HEK293 (cell line): ENCODE results near the gene MYOZ3.

Experiments used
- CTCF ChIA-PET: fragments of 350-600 bp; formaldehyde crosslinking; extraction: SDS; loops from one replicate; lab custom pipeline; 2021; ENCODE audit warnings: antibody characterized with exemption; lab: Yijun Ruan, JAX
- POLR2A ChIA-PET: fragments of 300-600 bp; formaldehyde crosslinking; extraction: SDS; loops from one replicate; lab custom pipeline; 2020; ENCODE audit warnings: antibody characterized with exemption, inconsistent platforms; lab: Yijun Ruan, JAX
- H3K27ac ChIP-seq: fragments of 200-500 bp; sonication (Bioruptor generic); 2 replicates; pipeline ENCODE4 v1.5.1; 2014; ENCODE audit warnings: low read depth, low read length, control low read depth, inconsistent platforms; ENCODE audit errors: extremely low read depth
- H3K36me3 ChIP-seq, 2 experiments: fragments of 200-500 bp in 1 of 2; sonication (Bioruptor generic) in 1 of 2; 1 replicate in 1 of 2; 2 replicates in 1 of 2; pipeline ENCODE4 v1.5.1; 2014 to 2017; ENCODE audit warnings: inconsistent platforms in 2 of 2, low read length in 2 of 2; ENCODE audit not compliant: control insufficient read depth in 2 of 2, insufficient read depth in 1 of 2
- H3K4me1 ChIP-seq: fragments of 200-500 bp; sonication (Bioruptor generic); 2 replicates; pipeline ENCODE4 v1.5.1; 2014; ENCODE audit warnings: mild to moderate bottlenecking, low read length, inconsistent platforms; ENCODE audit not compliant: control insufficient read depth, insufficient read depth
- H3K4me3 ChIP-seq: 2 replicates; pipeline ENCODE4 v1.5.1; 2011; ENCODE audit warnings: low read depth, mild to moderate bottlenecking, control low read depth, low read length, moderate library complexity
- H3K9me3 ChIP-seq: fragments of 200-500 bp; sonication (Bioruptor generic); 2 replicates; pipeline ENCODE4 v1.5.1; 2014; ENCODE audit warnings: low read depth, low read length, inconsistent platforms; ENCODE audit not compliant: control insufficient read depth, insufficient read depth
- BCL6B ChIP-seq: fragments of 450-650 bp; formaldehyde crosslinking; IDR thresholded peaks from 2 replicates; pipeline ENCODE4 v1.5.1; 2017; ENCODE audit warnings: missing biosample characterization, missing genetic modification characterization
- EGR2 ChIP-seq: fragments of 450-650 bp; formaldehyde crosslinking; IDR thresholded peaks from 2 replicates; pipeline ENCODE4 v1.5.1; 2016; ENCODE audit warnings: low read depth, missing biosample characterization, missing genetic modification characterization
- GLIS1 ChIP-seq: fragments of 450-650 bp; formaldehyde crosslinking; IDR thresholded peaks from 2 replicates; pipeline ENCODE4 v1.5.1; 2016; ENCODE audit warnings: missing biosample characterization, missing genetic modification characterization
- KLF1 ChIP-seq: fragments of 450-650 bp; formaldehyde crosslinking; IDR thresholded peaks from 2 replicates; pipeline ENCODE4 v1.5.1; 2016; ENCODE audit warnings: missing biosample characterization, missing genetic modification characterization
- KLF16 ChIP-seq: fragments of 450-650 bp; formaldehyde crosslinking; IDR thresholded peaks from 2 replicates; pipeline ENCODE4 v1.5.1; 2017; ENCODE audit warnings: missing biosample characterization, missing genetic modification characterization
- MEIS1 ChIP-seq: sonication (generic); formaldehyde crosslinking; IDR thresholded peaks from 2 replicates; pipeline ENCODE4 v1.8.1; 2022; ENCODE audit warnings: missing genetic modification reagents, mild to moderate bottlenecking, borderline replicate concordance
- MZF1 ChIP-seq: fragments of 450-650 bp; formaldehyde crosslinking; IDR thresholded peaks from 2 replicates; pipeline ENCODE4 v1.5.1; 2017; ENCODE audit warnings: missing biosample characterization, missing genetic modification characterization, borderline replicate concordance
- OSR2 ChIP-seq: fragments of 450-650 bp; formaldehyde crosslinking; IDR thresholded peaks from 2 replicates; pipeline ENCODE4 v1.5.1; 2016; ENCODE audit warnings: missing biosample characterization, missing genetic modification characterization
- PRDM1 ChIP-seq: fragments of 450-650 bp; formaldehyde crosslinking; IDR thresholded peaks from 2 replicates; pipeline ENCODE4; 2016; ENCODE audit warnings: missing biosample characterization, missing genetic modification characterization
- SP7 ChIP-seq: fragments of 450-650 bp; formaldehyde crosslinking; IDR thresholded peaks from 2 replicates; pipeline ENCODE4 v1.5.1; 2016; ENCODE audit warnings: missing biosample characterization, missing genetic modification characterization
- TCF7L2 ChIP-seq: IDR thresholded peaks from 2 replicates; pipeline ENCODE4 v1.6.1; 2011; ENCODE audit warnings: low read depth, mild to moderate bottlenecking, inconsistent platforms, low read length, moderate library complexity, borderline replicate concordance
- WT1 ChIP-seq: fragments of 450-650 bp; formaldehyde crosslinking; IDR thresholded peaks from 2 replicates; pipeline ENCODE4 v1.5.1; 2016; ENCODE audit warnings: missing biosample characterization, missing genetic modification characterization
- ZBTB11 ChIP-seq: fragments of 450-650 bp; formaldehyde crosslinking; conservative IDR thresholded peaks from 2 replicates; pipeline ENCODE4 v1.5.1; 2016; ENCODE audit warnings: low read depth, missing biosample characterization, missing genetic modification characterization
- ZBTB17 ChIP-seq: fragments of 450-650 bp; formaldehyde crosslinking; IDR thresholded peaks from 2 replicates; pipeline ENCODE4 v1.5.1; 2016; ENCODE audit warnings: missing biosample characterization, missing genetic modification characterization
- ZBTB20 ChIP-seq: fragments of 450-650 bp; formaldehyde crosslinking; IDR thresholded peaks from 2 replicates; pipeline ENCODE4 v1.5.1; 2016; ENCODE audit warnings: missing biosample characterization, missing genetic modification characterization
- ZNF121 ChIP-seq: fragments of 450-650 bp; formaldehyde crosslinking; IDR thresholded peaks from 2 replicates; pipeline ENCODE4 v1.5.1; 2016; ENCODE audit warnings: missing biosample characterization, missing genetic modification characterization
- ZNF132 ChIP-seq: fragments of 450-650 bp; formaldehyde crosslinking; IDR thresholded peaks from 2 replicates; pipeline ENCODE4 v1.5.1; 2017; ENCODE audit warnings: missing biosample characterization, missing genetic modification characterization, borderline replicate concordance
- ZNF18 ChIP-seq: fragments of 450-650 bp; formaldehyde crosslinking; IDR thresholded peaks from 2 replicates; pipeline ENCODE4 v1.5.1; 2016; ENCODE audit warnings: missing biosample characterization, missing genetic modification characterization
- ZNF391 ChIP-seq: fragments of 450-650 bp; formaldehyde crosslinking; IDR thresholded peaks from 2 replicates; pipeline ENCODE4 v1.5.1; 2016; ENCODE audit warnings: low read depth, missing biosample characterization, missing genetic modification characterization, borderline replicate concordance
- ZNF530 ChIP-seq: fragments of 450-650 bp; formaldehyde crosslinking; IDR thresholded peaks from 2 replicates; pipeline ENCODE4 v1.5.1; 2016; ENCODE audit warnings: low read depth, missing biosample characterization, missing genetic modification characterization
- ZNF600 ChIP-seq: fragments of 450-650 bp; formaldehyde crosslinking; IDR thresholded peaks from 2 replicates; pipeline ENCODE4 v1.5.1; 2016; ENCODE audit warnings: missing biosample characterization, missing genetic modification characterization
- ZNF660 ChIP-seq: fragments of 450-650 bp; IDR thresholded peaks from 2 replicates; pipeline ENCODE4 v1.5.1; 2018; ENCODE audit warnings: missing biosample characterization, mild to moderate bottlenecking, missing genetic modification characterization
- ZNF747 ChIP-seq: fragments of 450-650 bp; formaldehyde crosslinking; IDR thresholded peaks from 2 replicates; pipeline ENCODE4 v1.5.1; 2016; ENCODE audit warnings: missing biosample characterization, missing genetic modification characterization
- ZNF768 ChIP-seq: fragments of 450-650 bp; formaldehyde crosslinking; IDR thresholded peaks from 2 replicates; pipeline ENCODE4 v1.5.1; 2018; ENCODE audit warnings: missing biosample characterization, mild to moderate bottlenecking, missing genetic modification characterization
- ZSCAN16 ChIP-seq: fragments of 450-650 bp; formaldehyde crosslinking; IDR thresholded peaks from 2 replicates; pipeline ENCODE4 v1.5.1; 2016; ENCODE audit warnings: missing biosample characterization, missing genetic modification characterization
- ZSCAN18 ChIP-seq: fragments of 450-650 bp; formaldehyde crosslinking; IDR thresholded peaks from 2 replicates; pipeline ENCODE4 v1.5.1; 2016; ENCODE audit warnings: missing biosample characterization, missing genetic modification characterization

MYOZ3 gene

GRCh38 chr5:150642567-150642927 is 18.5 kb upstream of the MYOZ3 start (continued):
- TF ChIP-seq OSR2 (tag by site-specific recombination): 0 out of 2 replicates have a peak, but pooled peaks have one; percentile 25
- no peak for TF ChIP-seq ZNF530
- TF ChIP-seq EGR2 (tag by site-specific recombination): 0 out of 2 replicates have a peak, but pooled peaks have one; percentile 5
- no peak for TF ChIP-seq ZNF660 (tag by site-specific recombination)
- no peak for TF ChIP-seq BCL6B (tag by site-specific recombination)
- peak; percentile 33; the same call in 1 of the 2 replicates for TF ChIP-seq ZBTB17 (tag by site-specific recombination)
- TF ChIP-seq WT1 (tag by site-specific recombination): peak; percentile 56; the same call in 1 of the 2 replicates
- TF ChIP-seq MEIS1 (CRISPR knock-in tag): no peak

GRCh38 chr5:150642991-150643710 is 17.9 kb upstream of the MYOZ3 start:
- H3K36me3 ChIP-seq: no peaks in the 10 kb centered on the region
- TF ChIP-seq ZNF18 (tag by site-specific recombination) (peak; percentile 81), TCF7L2 (no peak)
- no peaks in the 10 kb centered on the region for H3K9me3 ChIP-seq
- no peak overlapping the region for H3K4me3 ChIP-seq
- H3K4me1 ChIP-seq: peaks cover 25% of the 10 kb centered on the region
- H3K27ac ChIP-seq: no peak overlapping the region
- CTCF ChIA-PET: interaction anchor here (1.0 to 9.4 kb wide), 4 partner anchors 8 to 184 kb away, joined by 3 to 60 read pairs (median 24); no protein-coding TSS in a partner anchor
- POLR2A ChIA-PET: interaction anchor here (0.6 to 1.8 kb wide), 12 partner anchors 8 to 136 kb away, joined by 3 to 8 read pairs (median 4); partner anchors contain the start of gene SMIM3

- Histone ChIP-seq H3K36me3 (no peaks in the 10 kb centered on the region), H3K27ac (no peak overlapping the region), H3K9me3 (no peaks in the 10 kb centered on the region), H3K4me3 (no peak overlapping the region), H3K4me1 (peaks cover 25% of the 10 kb centered on the region)
- POLR2A ChIA-PET: interaction anchor here (0.6 to 1.7 kb wide), 8 partner anchors 11 to 1298 kb away, joined by 3 to 5 read pairs (median 4); no protein-coding TSS in a partner anchor
- CTCF ChIA-PET: interaction anchor here (0.6 to 9.4 kb wide), 6 partner anchors 11 to 83 kb away, joined by 3 to 60 read pairs (median 5); no protein-coding TSS in a partner anchor
- TF ChIP-seq ZSCAN16 (tag by site-specific recombination) (no peak), ZNF391 (tag by site-specific recombination) (no peak), ZBTB20 (tag by site-specific recombination) (no peak), ZNF132 (tag by site-specific recombination) (no peak), KLF16 (tag by site-specific recombination) (no peak), ZNF121 (tag by site-specific recombination) (no peak), SP7 (tag by site-specific recombination) (0 out of 2 replicates have a peak, but pooled peaks have one; percentile 13), ZNF600 (tag by site-specific recombination) (0 out of 2 replicates have a peak, but pooled peaks have one; percentile 17), MZF1 (tag by site-specific recombination) (no peak), ZNF747 (no peak), ZNF768 (tag by site-specific recombination) (no peak), ZBTB11 (no peak), KLF1 (tag by site-specific recombination) (no peak), GLIS1 (peak; percentile 76), ZSCAN18 (tag by site-specific recombination) (no peak), PRDM1 (tag by site-specific recombination) (peak; percentile 63)
These were observed 17.0 kb upstream of the MYOZ3 start for GRCh38 chr5:150644058-150644457.
